Neural cell (in vitro differentiated cells): Measurements from ENCODE around the gene PEX12.
"Not testable (repeated sequence)": the region's sequence is repeated elsewhere in the genome, so short reads cannot be mapped to it uniquely, and the experiment has no call there.

ENCODE experiments used
- CTCF ChIP-seq: fragments of 450-650 bp; IDR thresholded peaks from 2 replicates; pipeline ENCODE4 v1.5.1; 2014; ENCODE audit warnings: antibody characterized with exemption, mild to moderate bottlenecking, moderate library complexity; ENCODE audit not compliant: poor library complexity, severe bottlenecking
- MXI1 ChIP-seq: fragments of 450-650 bp; conservative IDR thresholded peaks from 2 replicates; pipeline ENCODE4 v1.6.1; 2014; ENCODE audit warnings: antibody characterized with exemption, mild to moderate bottlenecking; ENCODE audit not compliant: poor library complexity, severe bottlenecking
- POLR2AphosphoS5 ChIP-seq: IDR thresholded peaks from 2 replicates; pipeline ENCODE4 v1.6.1; 2012
- SMC3 ChIP-seq: fragments of 450-650 bp; conservative IDR thresholded peaks from 2 replicates; pipeline ENCODE4 v1.6.1; 2014; ENCODE audit warnings: antibody characterized with exemption, mild to moderate bottlenecking, moderate library complexity; ENCODE audit not compliant: poor library complexity

GRCh38 chr17:35529326-35529725 lies 49.0 kb downstream of the PEX12 start:
- not testable (repeated sequence) for TF ChIP-seq CTCF, SMC3, POLR2AphosphoS5, MXI1
